Measurements from ENCODE around the gene SPG21.

Gene SPG21

DNA sequence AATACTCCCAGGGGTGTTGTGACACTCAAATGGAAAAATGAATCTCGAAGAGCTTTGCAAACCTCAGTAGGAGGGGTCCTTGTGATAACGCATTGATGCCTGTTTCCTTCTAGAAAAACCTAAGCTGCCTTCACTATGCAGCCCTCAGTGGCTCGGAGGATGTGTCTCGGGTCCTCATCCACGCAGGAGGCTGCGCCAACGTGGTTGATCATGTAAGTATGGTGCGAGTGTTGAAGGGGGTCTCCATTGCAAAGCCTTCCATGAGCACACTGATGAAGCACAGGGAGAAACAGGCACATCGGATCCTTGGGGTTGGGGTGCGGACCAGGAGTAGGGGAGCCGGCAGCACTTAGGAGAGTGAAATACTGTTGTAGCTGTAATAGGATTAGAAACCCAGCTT lies 55.7 kb downstream of the SPG21 start:
- DNase-seq, result no peak

GRCh38 chr15:64931381-64931780 lies 58.3 kb downstream of the SPG21 start:
- no peak for DNase-seq

GRCh38 chr15:64930778-64931371 lies 58.8 kb downstream of the SPG21 start:
- DNase-seq, result no peak

GRCh38 chr15:64930019-64930652 lies 59.6 kb downstream of the SPG21 start:
- DNase-seq, result no peak

- no peak for DNase-seq
These were observed 61.0 kb downstream of the SPG21 start for GRCh38 chr15:64928626-64929220.

- DNase-seq, result no peak
These were observed 63.1 kb downstream of the SPG21 start for GRCh38 chr15:64926661-64927060.

GRCh38 chr15:64925335-64926330 lies 64.1 kb downstream of the SPG21 start:
- DNase-seq, result no peak

DNA sequence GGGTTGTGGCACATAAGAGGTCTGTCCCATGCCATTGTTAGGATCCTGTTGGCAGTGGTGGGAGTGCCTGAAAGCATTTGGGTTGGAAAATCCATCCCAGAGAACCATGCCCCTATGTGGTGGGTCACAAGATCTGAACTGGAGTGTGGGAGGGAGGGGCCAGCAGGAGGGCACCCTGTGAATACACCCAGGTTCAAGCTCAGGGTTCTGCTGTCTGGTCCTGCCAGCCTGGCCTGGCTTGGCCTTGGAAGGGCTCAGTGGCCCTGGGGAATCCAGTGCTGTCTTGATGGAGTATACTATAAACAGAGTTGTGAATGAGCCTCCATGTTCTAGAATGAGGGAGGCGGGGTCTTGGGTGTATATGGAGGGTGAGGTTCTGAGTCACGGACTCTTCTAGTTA lies 66.2 kb downstream of the SPG21 start:
- DNase-seq, result no peak

DNA sequence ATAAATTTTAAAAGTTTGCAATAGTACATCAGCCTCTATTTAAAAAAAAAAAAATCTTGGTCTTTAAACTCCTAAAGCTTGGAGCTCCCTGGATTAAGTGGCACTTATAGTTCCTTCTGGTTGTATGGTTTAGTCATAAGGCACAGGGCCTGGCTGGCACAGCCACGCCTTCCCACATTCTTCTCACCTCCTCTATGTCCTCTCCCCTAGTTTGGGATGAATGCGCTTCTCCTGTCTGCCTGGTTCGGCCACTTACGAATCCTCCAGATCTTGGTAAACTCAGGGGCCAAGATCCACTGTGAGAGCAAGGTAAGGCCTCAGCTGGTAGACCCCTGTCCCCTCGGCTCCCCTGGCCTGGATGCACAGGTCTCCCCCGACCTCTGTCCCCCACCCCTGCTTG lies 68.0 kb downstream of the SPG21 start:
- no peak for DNase-seq

- no peak for DNase-seq
These were observed 70.0 kb downstream of the SPG21 start for GRCh38 chr15:64919721-64920120.

GRCh38 chr15:64917211-64917610 lies 72.5 kb downstream of the SPG21 start:
- DNase-seq, result no peak

DNA sequence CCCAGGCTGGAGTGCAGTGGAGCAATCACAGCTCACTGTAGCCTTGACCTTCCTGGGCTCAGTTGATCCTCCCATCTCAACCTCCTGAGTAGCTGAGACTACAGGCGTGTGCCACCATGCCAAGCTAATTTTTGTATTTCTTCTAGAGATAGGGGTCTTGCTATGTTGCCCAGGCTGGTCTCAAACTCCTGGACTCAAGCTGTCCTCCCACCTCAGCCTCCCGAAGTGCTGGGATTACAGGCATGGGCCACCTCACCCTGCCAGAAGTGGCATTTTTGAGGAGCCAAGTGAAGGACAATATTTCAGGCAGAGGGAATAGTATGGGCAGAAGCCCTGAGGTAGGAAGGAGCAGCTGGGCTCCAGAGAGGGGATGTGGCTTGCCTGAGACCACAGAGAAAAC lies 73.3 kb downstream of the SPG21 start:
- no peak for DNase-seq

GRCh38 chr15:64915518-64916227 lies 74.0 kb downstream of the SPG21 start:
- no peak for DNase-seq

Measured in NCI-H226 (cell line).